GM18498 (cell line): ENCODE results near the gene RTN4RL2.

Experiments
- ATAC-seq: cut with Tn5 transposase; IDR thresholded peaks from one replicate; pipeline ENCODE4 v1.9.1; 2021; ENCODE audit warnings: mild to moderate bottlenecking, moderate library complexity; ENCODE audit not compliant: unreplicated experiment

RTN4RL2 gene

DNA sequence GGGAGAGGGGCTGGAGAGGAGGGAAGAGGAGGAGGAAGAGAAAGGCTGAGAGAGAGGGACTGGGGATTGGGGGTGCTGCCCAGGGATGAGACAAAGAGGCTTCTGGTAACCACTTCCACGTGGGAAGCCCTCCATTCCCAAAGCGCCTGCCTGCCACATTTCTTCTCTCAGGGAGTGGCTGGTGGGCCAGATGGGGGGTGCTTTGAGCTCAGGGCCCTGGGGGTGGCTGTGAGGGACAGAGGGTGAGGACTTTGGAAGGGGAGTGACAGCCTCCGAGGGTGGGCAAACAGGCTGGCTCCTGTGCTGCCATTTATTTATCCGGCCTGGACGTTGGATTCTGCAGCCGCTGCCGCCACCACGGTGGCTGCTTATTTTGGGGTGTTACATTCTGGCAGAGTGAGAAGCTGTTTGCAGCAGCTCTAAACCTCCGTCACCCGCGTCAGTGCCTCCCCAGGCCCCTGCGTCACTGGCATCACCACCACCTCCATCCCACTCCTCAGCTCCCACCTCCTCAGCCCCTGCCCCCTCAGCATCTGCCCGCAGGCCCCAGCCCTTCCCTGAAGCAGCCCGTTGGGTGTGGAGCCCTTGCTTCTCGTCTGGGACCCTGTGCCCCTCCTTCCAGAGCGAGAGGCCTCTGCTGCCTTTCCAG lies 1.6 kb downstream of the RTN4RL2 start:
- no peak for ATAC-seq

DNA sequence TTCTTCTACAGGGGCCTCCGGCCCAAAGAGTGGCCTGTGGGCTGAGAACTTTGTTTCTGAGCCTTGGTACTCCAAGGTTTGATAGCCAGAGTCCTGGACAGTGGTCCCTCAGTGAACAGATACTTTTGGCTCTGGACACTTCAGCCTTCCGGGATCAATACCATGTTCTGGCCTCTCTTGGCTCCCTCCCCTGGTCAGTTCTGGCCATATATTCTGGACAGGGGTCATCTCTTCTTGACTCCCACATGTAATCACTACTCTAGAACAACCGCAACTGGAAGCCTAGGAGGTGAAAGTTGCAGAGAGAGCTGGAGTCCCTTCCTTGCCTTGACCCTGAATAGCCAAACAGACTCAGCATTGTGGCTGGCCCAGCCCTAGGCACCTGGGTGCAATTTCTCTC lies 2.3 kb downstream of the RTN4RL2 start:
- no peak for ATAC-seq

DNA sequence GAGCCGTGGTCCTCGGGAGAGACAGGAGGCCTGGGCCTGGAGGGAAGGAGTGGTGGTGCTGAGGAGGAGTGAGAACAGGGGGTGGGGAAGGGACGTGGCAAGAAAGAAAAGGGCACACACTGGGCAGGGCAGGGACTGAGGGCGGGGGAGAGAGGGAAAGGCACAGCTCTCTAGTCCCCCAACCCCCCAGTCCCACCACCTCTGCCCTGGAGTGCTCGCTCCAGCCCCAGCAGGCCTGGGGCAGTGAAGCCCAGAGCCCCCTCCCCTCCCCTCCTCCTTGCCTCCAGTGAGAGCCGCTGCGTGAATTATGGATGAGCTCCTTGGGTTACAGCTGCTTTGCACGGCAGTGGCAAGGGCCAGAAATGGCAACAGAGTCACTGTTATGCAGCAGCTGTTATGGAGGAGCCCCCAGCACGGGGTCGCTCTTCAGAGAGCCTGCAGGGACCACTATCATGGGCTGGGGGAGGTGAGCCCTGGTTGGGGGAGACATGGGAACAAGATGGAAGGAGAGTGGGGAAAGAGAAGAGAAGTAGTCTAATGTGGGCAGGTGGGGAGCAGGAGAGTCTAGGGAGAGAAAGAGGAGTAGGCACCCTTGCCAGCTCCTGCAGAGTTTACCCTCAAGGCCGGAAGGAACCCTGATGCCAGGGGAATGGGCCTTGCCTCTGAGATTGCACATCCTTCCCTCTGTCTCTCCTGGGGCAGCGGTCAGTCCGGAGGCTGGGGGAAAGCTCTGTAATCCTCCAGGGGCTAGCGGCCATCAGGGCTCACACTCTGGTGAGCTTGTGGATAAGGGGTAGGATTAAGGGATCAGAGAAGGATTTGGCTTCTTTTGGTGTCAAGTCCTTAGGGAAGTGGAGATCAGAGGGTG lies 3.6 kb downstream of the RTN4RL2 start:
- no peak for ATAC-seq

DNA sequence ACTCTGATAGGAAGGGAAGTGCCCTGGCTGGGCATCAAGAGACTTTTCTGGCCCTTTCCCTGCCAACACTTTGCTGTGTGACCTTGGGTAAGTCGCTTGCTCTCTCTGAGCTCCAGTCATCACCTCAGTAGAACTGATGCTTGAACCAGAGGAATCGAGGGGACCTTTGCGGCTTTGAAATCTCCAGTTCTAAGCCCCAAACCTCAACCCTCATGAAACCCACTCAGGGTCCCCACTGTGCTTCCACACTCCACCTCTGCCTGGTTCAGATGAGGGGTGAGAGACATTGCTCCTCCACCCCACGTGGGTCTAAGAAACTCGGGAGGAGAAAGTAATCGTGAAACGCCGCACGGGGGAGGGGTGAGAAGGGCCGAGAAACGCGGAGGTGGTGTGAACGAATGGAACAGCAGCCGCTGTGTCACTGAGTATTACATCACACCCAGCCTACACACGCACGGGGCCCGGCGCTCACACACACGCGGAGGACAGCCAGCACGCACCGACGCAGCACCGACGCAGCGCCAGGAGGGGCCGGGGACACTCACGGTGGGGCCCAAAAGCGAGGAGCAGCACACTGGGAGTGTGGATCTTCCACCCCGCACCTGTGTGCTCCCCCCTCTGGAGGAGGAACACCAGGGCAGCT lies 4.3 kb downstream of the RTN4RL2 start:
- no peak for ATAC-seq

DNA sequence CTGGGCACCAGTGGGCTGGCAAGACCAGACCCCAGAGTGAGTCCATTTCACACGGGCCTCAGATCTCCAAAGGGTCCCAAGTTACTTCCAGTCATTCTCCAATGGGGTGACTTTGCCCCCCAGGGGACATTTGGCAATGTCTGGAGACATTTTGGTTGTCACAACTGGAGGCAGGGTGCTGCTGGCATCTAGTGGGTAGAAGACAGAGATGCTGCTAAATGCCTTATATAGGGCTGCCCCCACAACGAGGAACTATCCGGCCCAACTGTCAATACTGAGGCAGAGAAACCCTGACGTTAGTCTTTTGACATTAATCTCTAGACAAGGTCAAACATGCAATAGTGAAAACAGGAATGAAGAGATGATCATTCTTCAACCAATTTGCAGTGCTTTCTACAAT lies 6.4 kb downstream of the RTN4RL2 start:
- no peak for ATAC-seq

DNA sequence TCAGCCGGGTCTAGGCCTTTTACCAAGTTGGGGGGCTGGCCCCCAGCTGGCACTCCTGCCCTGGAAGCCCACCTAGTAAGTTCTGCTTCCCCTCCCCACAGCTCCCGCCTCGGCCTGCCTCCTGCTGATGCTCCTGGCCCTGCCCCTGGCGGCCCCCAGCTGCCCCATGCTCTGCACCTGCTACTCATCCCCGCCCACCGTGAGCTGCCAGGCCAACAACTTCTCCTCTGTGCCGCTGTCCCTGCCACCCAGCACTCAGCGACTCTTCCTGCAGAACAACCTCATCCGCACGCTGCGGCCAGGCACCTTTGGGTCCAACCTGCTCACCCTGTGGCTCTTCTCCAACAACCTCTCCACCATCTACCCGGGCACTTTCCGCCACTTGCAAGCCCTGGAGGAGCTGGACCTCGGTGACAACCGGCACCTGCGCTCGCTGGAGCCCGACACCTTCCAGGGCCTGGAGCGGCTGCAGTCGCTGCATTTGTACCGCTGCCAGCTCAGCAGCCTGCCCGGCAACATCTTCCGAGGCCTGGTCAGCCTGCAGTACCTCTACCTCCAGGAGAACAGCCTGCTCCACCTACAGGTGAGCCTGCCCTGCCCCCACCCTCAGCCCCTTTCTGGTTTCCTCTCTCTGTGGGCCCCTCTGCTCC lies 7.3 kb downstream of the RTN4RL2 start:
- ATAC-seq: no peak

DNA sequence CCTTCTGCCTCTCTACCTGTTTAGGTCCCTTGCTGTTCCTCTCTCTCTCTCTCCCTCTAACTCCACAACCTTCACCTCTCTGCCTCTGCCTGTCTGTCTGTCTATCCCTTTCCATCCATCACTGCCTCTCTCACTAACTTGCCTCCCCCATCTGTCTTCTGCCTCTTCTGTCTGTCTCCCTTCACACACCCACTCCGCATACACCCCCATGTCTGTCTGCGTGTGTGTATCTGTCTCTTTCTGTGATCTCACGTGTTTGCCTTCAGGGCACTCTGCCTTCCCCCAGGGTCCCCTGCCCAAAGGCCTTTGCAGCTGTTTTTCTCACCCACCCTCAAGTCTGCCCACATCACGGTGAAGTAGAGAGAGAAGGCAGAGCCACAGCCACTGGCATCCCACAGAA lies 7.9 kb downstream of the RTN4RL2 start:
- no peak for ATAC-seq

DNA sequence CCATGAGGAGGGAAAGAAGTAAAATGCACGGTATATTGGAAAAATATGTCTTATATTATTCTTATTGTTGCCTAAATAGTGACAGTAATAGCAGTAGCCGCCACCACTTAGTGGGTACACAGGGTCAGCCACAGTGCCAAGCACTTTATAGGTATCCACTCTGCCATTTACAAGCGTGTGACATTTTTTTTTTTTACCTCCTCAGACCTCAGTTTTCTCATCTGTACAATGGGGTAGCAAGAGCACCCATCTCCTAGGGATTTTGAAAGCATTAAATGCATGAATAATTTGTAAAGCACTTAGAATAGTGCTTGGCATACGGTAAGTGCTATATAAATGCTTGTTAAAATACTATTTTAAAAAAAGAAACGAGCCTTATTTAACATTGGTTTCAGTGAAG lies 8.9 kb downstream of the RTN4RL2 start:
- no peak for ATAC-seq

DNA sequence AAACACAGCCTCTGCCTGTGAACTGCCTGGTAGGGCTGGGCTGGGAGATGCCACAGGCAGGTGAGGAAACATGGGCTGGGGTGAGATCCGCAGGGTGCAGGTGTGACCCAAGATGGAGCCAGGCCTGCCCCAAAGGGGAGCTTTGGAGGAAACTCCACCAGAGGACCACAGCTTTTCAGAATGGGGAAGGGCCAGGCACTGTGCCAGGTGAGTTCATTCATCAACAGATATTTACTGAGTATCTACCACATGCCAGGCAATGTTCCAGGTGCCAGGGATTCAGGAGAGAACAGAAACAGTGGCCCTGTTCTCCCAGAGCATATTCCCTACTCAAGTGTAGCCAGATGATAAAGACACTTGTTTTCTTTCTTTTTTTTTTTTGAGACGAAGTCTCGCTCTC lies 11.2 kb downstream of the RTN4RL2 start:
- no peak for ATAC-seq

DNA sequence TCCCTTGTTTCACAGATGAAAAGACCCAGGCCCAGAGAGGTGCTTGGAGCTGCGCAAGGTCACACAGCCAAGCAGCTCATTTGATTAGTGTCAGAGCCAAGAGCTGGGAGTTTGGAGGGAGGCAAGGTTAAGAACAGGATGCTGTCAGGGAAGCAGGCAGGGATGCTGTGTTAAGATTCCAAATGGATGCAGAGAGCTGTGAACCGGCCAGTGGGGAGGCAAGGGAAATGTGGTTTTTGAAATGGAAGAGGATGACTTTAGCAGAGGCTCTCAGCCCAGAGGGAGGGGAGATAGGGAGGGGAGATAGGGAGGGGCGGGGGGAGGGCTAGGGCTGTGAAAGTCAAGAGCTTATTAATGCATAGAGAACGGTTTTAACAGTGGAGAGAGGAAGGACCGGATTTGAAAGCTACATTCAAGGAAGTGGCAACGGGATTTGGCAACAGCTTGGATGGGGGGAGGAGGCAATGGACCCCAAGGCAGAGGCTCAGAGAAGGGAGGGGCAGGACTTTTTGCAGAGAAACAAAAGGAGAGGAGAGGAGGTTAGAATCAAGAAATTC lies 13.0 kb downstream of the RTN4RL2 start:
- no peak for ATAC-seq

DNA sequence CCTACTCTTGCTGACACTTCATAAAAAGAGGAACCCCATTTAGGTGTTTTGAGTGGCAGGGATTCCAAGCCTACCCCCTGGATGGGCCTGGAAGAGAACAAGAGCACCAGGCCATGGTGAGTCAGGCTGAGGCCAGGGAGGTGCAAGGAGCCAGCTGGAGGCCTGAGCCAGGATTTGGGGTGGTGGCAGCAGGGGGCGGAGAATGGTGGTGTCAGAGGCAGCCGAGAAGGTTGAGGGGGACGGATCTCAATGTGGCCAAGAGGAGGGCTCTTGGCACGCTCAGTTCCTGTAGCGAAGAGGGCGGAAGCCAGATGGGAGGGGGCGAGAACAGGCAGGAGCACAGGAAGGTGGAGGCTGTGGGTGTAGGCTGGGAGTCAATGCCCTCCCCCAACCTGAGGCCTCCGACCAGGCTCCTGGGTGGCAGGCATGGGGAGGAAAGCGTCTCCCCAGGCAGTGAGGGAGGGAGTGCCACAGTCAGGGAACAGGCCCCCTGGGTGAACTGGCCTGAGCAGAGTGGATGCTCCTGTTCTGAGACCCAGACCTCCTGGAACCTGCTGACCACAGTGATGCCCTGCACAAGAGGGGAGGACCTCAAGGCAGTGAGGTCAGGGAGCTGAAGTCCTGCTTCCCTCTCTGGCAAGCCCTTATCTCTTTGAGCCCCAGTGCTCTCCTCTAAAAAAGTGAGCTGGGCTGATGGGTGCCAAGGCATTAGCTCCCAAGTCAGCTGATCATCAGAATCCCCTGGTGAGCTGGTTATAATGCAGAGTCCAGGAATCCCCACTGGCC lies 13.9 kb downstream of the RTN4RL2 start:
- no peak for ATAC-seq

DNA sequence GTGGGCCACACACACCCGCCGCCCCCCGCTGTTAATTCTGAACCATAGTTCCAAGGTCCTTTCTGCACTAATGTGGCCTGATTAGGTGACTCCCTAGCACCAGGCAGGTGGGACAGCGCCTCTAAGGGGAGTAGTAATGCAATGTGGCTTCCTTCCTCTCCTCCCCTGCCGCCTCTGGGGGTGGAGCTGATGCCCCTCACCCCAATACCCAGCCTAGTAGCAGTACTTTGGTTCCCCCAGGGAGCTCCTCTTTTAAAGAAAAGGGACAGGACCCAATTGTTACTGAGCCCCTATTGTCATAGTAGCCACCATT lies 14.4 kb downstream of the RTN4RL2 start:
- no peak for ATAC-seq

DNA sequence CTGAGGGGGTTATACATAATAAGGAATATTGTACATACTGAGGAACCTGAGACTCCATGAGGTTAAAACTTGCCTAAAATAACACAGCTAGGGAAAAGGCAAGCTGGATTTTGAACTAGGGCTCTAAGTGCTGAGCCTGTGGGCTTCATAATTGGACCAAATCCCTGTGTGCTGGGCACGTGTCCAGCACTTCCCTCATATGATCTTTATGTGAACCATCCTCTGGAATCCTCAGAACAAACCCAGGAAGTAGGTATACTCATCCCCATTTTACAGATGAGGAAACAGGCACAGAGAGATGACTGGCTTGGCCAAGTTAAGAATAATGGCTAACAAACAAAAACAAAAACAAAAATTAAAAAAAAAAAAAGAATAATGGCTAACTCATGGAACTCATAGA lies 14.9 kb downstream of the RTN4RL2 start:
- ATAC-seq: no peak

DNA sequence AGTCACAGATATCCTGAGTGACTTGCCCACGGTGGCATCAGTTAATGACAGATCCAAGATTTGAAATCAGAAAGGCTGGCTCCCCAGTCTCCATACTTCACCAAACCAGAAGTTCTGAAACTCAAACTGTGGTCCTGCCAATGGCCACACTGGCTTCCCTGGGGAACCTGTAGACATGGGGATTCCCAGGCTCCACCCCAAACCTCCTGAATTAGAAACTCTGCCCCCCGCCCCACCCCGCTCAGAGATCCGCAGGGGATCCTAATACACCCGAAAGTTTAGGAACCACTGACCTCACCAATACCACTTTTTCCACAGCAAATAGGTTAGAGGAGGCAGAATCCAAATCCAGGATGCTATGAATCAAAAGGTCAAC lies 15.3 kb downstream of the RTN4RL2 start:
- ATAC-seq: no peak

DNA sequence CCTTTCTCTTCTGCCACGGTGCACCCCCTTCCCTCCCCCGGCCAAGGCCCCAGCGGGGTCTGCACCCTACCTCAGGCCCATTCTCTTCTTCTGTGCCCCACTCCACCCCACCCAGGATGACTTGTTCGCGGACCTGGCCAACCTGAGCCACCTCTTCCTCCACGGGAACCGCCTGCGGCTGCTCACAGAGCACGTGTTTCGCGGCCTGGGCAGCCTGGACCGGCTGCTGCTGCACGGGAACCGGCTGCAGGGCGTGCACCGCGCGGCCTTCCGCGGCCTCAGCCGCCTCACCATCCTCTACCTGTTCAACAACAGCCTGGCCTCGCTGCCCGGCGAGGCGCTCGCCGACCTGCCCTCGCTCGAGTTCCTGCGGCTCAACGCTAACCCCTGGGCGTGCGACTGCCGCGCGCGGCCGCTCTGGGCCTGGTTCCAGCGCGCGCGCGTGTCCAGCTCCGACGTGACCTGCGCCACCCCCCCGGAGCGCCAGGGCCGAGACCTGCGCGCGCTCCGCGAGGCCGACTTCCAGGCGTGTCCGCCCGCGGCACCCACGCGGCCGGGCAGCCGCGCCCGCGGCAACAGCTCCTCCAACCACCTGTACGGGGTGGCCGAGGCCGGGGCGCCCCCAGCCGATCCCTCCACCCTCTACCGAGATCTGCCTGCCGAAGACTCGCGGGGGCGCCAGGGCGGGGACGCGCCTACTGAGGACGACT lies 15.9 kb downstream of the RTN4RL2 start:
- ATAC-seq: peak; percentile 43

DNA sequence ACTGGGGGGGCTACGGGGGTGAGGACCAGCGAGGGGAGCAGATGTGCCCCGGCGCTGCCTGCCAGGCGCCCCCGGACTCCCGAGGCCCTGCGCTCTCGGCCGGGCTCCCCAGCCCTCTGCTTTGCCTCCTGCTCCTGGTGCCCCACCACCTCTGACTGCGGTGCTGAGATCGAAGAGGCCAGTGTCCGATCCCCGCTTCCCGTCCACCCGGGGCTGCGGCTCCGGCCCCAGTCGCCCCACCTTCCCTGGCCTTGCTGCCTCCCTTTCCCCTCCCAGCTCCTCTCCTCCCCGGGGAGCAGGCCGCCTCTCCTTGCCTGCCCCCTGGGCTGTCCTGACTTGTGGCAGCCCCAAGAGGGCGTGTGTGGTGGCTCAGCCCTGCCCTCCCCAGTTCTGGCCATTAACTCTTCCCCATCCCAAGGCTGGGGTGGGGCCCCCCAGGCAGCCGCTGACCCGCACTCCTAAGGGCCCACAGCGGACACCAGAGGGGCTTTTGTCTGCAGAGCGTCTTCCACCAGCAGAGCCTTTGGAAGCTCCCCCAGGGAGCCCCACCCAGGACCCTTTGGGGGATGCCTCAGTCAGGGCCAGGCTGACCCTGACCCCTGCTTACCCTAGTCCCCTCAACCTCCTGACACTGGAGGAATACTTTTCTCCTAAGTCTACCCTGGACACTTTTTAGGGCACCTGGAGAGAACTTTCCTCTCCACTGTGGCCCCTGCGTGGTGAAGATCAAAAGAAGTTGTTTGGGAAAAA lies 16.6 kb downstream of the RTN4RL2 start:
- ATAC-seq: peak; percentile 64

DNA sequence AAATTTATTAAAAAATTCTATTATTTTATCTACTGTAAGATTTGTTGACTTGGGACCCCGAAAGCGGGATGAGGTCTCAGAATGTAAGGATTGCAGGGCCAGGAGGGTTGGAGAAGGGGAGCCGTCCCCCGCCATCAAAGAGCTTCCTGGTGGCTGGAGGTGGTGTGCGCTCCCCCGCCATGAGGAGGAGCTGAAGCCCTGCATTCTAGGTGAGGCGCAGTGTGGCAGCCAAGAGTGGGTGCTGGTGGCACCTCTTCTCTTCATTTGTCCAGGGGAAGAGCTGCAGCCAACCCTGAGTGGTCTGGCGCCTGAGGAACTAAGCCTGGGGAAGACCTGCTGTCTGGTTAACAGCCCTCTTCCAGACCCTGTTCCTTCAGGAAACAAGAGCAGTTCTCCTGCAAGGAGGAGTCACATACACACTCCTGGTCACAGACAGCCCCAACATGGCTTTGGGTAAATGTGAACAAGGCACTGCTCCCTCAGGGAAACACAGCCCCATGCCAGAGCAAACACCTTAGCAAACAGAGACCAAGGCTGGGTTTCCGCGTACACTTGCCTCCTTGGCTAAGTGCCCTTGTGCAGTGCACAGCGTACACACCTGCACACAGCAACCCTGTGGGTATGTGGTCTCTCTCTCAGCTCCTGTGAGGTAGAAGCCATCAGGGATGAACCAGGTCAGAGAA lies 17.3 kb downstream of the RTN4RL2 start:
- ATAC-seq: no peak

DNA sequence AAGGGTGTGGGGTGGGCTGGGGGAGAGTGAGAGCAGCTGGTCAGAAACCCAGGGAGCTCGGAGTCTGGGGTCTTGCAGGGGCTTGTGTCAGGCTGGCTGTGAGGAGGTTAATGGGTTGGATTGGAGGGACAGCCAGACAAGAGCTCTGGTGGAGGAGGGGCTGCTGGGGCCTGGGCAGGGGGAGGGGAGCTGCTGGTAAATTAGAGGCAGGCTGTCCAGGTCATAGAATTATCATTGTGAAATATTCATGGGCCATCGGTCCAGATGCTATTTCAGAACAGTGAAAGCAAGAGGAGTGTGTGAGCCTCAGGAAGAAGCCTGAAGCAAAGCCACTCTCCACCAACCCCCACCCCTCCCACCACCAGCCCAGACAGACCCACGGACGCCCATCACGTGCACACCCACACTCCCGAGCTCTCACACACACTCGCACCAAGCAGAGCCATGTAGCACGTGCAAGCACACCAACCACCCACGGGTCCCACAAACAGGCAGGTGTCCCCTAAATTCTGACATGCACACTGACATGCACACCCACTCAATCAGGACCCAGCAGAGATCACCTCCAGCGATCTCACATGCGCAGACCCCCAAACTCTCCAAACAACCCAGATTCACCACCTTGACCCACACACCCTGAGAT lies 18.8 kb downstream of the RTN4RL2 start:
- ATAC-seq: no peak
